Keratinocyte (primary cell): ENCODE data around the gene CDK14.

Experiments
- EZH2 ChIP-seq: IDR thresholded peaks from one replicate; pipeline ENCODE4 v1.6.1; 2012; ENCODE audit warnings: inconsistent platforms, mild to moderate bottlenecking, low read length, moderate library complexity
- TF ChIP-seq, protein P1 (sequence below), 3 experiments: IDR thresholded peaks in 1 of 3; conservative IDR thresholded peaks in 1 of 3; optimal IDR thresholded peaks in 1 of 3; 2 replicates in 2 of 3; 3 replicates in 1 of 3; pipeline versions ENCODE3 to v1.5.1; 2011; ENCODE audit warnings: low read length in 3 of 3, mild to moderate bottlenecking in 3 of 3, moderate library complexity in 2 of 3, control low read depth in 1 of 3, inconsistent platforms in 1 of 3; ENCODE audit not compliant: insufficient read depth in 2 of 3; ENCODE audit errors: extremely low read depth in 1 of 3

GRCh38 chr7:90841759-90842429, 245.8 kb downstream of the CDK14 start:
- TF ChIP-seq, protein P1, sequence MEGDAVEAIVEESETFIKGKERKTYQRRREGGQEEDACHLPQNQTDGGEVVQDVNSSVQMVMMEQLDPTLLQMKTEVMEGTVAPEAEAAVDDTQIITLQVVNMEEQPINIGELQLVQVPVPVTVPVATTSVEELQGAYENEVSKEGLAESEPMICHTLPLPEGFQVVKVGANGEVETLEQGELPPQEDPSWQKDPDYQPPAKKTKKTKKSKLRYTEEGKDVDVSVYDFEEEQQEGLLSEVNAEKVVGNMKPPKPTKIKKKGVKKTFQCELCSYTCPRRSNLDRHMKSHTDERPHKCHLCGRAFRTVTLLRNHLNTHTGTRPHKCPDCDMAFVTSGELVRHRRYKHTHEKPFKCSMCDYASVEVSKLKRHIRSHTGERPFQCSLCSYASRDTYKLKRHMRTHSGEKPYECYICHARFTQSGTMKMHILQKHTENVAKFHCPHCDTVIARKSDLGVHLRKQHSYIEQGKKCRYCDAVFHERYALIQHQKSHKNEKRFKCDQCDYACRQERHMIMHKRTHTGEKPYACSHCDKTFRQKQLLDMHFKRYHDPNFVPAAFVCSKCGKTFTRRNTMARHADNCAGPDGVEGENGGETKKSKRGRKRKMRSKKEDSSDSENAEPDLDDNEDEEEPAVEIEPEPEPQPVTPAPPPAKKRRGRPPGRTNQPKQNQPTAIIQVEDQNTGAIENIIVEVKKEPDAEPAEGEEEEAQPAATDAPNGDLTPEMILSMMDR (optimal IDR thresholded peaks at IDR 0.05 in 1 of 3, IDR thresholded peaks at IDR 0.05 in 1 of 3, conservative IDR thresholded peaks at IDR 0.05 in 1 of 3; ENCODE audit: extremely low read depth in 1 of 3, insufficient read depth in 2 of 3, low read length in 3 of 3), result no peak
- TF ChIP-seq EZH2, result no peak
